ENCODE results near the gene AQP10.

- TF ChIP-seq CTCF (conservative IDR thresholded peaks at IDR 0.05 in 1 of 2, IDR thresholded peaks at IDR 0.05 in 1 of 2; ENCODE audit: low read depth in 1 of 2, low read length in 2 of 2) (no peak), EZH2 (IDR thresholded peaks at IDR 0.05; ENCODE audit: low read length, missing control alignments) (no peak)
These were observed 30.0 kb upstream of the AQP10 start for GRCh38 chr1:154290921-154291320.

Data from fibroblast of lung (primary cell).